Activated T-helper 1 cell treated with Interleukin-2 at 50 U/mL for 16 hours (primary cell): ENCODE results near the gene COLGALT1.
"Not testable (repeated sequence)": the region's sequence is repeated elsewhere in the genome, so short reads cannot be mapped to it uniquely, and the experiment has no call there.

Experiments
- DNase-seq: peaks from one replicate; pipeline ENCODE4 v3.0.0-alpha.2; 2020; ENCODE audit warnings: low read depth

COLGALT1 gene

GRCh38 chr19:17534767-17535166 is 20.7 kb upstream of the COLGALT1 start:
- no peak for DNase-seq

DNA sequence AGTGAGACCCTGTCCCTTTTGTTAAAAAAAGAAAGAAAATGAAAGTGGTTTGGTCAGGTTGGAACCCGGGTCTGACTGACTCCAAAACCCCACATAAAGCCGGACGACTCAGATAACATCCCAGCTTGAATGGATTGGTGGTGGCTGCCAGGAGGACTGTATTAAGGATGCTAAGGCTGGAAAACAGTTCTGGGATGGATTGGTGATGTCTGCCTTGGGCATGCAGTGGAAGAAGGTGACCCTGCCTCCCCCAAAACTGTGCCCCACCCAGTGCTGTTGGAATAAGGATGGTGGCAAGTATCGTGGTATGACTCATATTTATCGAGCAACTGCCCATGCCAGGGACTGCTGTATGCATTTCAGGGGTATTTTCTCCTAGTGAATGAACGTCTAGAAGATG is 18.5 kb upstream of the COLGALT1 start:
- no peak for DNase-seq

- DNase-seq, result no peak
Observed at GRCh38 chr19:17538684-17539237, 16.7 kb upstream of the COLGALT1 start.

- peak; percentile 86 for DNase-seq
Observed at GRCh38 chr19:17539238-17540117, 16.0 kb upstream of the COLGALT1 start.

- DNase-seq, result no peak
Observed at GRCh38 chr19:17540174-17540573, 15.3 kb upstream of the COLGALT1 start.

- DNase-seq, result no peak
Observed at GRCh38 chr19:17541184-17541759, 14.2 kb upstream of the COLGALT1 start.

DNA sequence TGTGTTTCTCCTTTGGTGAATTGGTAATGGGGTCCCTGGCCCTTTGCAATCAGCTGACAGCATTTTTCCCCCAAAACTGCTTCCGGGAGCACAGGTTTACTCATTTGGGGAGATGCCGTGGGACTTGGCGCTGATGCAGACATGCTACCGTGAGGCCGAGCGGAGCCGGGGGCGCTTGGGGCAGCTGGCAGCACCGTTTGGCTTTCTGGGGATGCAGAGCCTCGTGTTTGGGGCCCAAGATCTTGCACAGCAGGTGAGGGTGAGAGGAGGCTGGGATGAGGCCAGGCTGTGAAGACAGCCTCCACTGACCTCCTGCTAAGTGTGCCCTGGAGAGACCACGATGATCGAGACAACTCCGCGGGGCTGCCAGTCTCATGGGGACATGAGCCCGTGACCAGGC is 13.4 kb upstream of the COLGALT1 start:
- DNase-seq, result no peak

- DNase-seq, result no peak
Observed at GRCh38 chr19:17542793-17543582, 12.5 kb upstream of the COLGALT1 start.

DNA sequence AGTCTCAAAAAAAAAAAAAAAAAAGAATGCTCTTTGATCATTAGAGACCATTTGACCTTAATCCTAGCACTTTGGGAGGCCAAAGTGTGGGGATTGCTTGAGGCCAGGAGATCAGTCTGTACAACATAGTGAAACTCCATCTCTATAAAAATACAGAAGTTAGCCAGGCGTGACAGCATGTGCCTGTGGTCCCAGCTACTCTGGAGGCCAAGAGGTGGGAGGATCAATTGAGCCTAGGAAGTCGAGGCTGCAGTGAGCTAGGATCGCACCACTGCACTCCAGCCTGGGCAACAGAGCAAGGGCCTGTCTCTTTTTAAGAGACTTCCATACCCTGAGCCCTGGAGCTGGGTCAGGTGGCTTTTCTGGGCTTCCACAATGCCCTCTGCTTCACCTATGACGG is 11.5 kb upstream of the COLGALT1 start:
- no peak for DNase-seq

DNA sequence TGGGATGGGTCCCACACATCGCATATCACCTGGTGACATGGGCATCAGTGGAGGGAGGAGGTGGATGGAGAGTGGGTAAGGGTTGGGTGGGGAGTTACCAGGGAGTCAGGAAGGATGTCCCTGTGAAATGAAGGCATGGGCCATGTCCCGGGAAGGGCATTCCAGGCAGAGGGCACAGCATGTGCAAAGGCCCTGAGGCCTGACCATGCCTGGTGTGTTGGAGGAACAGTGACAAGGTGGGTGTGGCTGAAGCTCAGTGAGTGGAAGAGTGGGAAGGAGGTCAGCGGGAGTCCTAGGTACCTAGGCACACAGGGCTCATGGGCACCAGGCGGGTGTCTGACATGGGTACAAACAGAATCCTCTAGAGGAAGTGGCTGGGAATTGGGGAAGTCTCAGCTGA is 11.0 kb upstream of the COLGALT1 start:
- no peak for DNase-seq

GRCh38 chr19:17548145-17548544 is 7.3 kb upstream of the COLGALT1 start:
- DNase-seq, result no peak

DNA sequence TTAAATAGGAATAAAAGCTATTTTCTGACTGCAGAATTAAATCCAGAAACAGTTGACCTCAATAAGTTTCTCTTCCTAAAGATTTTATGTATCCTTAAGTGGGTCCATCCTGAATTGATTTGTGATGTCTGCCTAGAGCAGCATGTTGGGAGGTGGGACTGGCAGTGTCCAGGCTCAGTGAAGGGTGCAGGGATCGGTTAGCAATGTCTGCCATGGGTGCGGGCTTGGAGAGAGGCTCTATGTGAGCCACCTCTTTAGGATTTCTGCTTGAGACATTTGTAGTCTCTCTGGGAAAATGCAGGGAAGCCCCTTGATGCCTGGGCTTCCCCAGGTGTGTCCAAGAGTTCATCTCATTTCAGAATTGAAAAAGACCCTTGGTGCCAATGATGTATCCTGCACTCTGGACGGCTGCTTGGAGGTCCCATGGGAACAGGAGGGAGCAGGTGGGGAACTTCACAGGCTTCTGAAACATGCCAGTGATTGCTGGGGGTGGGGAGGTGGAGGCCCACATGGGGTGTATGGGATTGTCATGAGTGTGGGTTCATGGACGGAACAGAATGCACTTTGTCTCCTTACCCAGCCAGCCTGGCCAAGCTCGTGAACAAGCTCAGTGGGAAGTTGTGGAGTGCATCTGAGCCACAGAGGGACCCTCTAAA is 6.2 kb upstream of the COLGALT1 start:
- no peak for DNase-seq

DNA sequence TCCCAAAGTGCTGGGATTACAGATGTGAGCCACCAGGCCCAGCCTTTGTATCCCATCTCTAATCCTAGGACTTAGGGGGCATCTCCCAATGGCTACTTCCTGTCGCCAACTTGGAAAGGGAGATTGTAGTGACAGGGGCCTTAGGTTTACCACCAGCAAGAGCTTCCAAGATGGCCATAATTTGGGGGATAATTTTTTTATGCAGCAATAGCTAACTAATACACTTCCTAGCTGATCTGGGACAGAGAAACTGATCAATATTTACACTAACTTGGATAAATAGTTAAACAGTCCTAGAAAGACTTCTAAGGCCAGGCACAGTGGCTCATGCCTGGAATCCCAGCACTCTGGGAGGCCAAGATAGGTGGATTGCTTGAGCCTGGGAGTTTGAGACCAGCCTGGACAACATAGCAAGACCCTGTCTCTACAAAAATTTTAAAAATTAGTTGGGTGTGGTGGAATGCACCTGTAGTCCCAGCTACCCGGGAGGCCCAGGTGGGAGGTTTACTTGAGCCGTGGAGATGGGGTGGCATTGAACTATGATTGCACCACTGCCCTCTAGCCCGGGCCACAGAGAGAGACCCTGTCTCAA is 5.3 kb upstream of the COLGALT1 start:
- no peak for DNase-seq

GRCh38 chr19:17552735-17553134 is 2.7 kb upstream of the COLGALT1 start:
- not testable (repeated sequence) for DNase-seq

GRCh38 chr19:17553256-17553655 is 2.2 kb upstream of the COLGALT1 start:
- no peak for DNase-seq

DNA sequence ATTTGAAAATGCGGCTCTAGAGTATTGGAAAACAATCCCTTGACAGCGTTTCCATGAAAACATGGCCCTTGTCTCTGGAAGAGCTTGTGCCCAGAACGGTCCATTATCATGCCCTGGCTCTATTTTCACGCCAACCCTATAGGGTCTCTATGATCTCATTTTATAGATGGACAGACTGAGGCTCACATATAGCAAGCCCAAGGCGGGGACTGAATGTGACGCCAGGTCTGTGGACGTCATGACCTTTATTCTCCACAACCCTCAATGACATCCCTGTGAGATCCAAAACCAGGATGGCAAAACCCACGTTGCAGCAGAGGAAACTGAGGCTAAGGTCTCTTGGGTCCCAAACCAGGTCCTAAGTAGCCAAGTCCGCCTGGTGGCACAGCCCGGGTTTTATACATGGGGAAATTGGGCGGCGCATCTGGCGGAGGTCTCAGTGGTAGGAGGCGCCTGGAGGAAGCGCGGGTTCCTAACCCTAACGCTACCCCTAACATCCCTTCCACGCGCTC is 425 bp upstream of the COLGALT1 start:
- DNase-seq, result no peak

DNA sequence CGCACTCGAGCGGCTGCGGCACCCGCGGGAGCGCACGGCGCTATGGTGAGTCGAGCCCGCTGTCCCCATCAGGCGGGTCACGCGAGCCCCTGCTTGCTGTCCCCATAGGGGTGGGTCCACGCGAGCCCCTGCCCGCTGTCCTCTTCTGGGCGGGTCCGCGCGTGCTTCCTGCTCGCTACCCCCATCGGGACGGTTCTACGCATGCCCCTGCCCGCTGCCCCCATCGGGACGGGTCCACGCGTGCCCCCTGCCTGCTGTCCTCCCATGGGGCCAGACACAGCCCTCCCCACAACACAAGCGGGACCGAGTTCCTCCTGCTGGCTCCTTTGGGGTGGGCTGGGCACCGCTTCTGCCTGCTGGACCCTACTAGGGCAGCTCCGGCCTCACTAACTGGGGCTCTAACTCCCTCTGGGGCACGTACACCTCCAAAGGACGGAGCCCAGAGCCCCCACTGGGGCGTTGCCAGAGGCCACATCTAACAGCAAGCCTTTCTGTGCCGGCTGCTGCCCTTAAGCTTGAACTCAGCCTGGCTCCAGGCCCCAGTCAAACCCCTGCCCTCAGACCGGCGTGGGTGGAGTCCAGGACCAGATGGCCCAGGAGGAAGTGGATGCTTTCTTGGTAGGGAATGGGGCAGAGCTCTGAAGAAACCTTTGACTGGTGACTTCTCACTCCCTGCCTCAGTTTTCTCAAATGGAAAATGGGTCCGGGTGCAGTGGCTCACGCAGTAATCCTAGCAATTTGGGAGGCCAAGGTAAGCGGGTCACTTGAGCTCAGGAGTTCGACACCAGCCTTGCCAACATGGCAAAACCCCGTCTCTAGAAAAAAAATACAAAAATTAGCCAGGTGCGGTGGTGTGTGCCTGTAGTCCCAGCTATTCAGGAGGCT is 722 bp downstream of the COLGALT1 start:
- DNase-seq, result no peak

GRCh38 chr19:17556995-17557394 is 1.5 kb downstream of the COLGALT1 start:
- no peak for DNase-seq

DNA sequence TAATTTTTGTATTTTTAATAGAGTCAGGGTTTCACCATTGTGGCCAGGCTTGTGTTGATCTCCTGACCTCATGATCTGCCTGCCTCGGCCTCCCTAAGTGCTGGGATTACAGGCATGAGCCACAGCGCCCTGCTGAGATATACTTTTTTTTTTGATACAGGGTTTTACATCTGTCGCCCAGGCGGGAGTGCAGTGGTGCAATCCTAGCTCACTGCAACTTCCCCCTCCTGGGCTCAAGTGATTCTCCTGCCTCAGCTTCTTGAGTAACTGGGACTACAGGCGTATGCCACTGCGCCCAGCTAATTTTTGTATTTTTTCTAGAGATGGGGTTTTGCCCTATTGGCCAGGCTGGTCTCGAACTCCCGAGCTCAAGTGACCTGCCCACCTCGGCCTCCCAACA is 2.0 kb downstream of the COLGALT1 start:
- DNase-seq, result no peak

- no peak for DNase-seq
Observed at GRCh38 chr19:17560205-17560595, 4.8 kb downstream of the COLGALT1 start.
